ENCODE results near the gene TPRG1L.
"Not testable (repeated sequence)": the region's sequence is repeated elsewhere in the genome, so short reads cannot be mapped to it uniquely, and the experiment has no call there.

Gene TPRG1L

DNA sequence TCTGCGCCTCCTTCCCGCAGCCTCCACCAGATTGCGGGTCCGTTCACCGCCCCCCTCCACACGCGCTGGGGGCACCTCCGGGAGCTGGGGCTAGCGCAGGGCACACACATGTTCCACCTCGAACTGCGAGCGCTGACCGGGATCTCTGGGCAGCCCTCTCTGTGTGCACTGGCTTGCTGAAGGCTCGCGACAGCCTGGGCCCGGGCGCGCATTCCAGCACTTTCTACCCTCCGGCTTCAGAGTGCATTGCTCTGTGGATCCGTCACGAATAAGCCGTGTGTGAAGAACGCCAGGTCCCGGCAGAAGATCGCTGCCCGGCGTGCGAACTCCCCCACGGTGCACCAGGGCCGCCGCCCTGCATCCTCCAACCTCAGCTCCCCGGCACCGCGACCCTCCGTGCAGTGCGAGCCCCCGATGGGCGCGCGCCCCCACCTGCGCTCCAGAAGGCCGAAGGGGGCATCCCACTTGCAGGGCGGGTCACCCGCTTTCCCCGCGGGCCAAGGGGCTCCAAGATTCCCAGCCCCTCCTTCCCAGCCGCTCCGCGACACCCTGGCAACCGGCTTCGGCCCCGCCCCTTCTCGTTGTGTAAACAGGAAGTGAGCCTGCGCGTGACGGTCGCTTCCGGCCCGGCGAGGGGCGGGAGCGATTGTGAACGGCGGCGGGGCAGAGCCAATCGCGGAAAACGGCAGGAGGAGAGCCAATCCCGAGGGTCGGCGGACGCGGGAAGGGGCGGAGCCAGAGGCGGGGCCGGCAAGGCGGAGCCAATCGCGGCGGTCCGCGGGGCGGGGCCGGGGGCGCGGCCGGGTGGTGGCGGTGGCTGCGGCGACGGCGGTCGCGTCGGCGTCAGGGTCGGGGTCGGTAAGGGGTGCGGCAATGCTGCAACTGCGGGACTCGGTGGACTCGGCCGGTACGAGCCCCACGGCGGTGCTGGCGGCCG is at the start of gene TPRG1L:
Gene TPRG1L (plus strand): TSS at position 816 of the 937 bp plus-strand sequence. CDS start 58 bp downstream, at position 874.
- peak; percentile 31 for DNase-seq

DNA sequence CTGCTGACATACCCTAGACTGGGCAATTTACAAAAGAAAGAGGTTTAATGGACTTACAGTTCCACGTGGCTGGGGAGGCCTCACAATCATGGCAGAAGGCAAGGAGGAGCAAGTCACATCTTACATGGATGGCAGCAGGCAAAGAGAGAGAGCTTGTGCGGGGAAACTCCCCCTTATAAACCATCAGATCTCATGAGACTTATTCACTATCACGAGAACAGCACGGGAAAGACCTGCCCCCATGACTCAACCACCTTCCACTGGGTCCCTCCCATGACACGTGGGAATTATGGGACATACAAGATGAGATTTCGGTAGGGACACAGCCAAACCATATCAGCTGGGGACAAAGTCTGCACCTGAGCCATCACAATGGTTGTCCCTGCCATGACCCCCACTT is 49.3 kb upstream of the TPRG1L start:
- not testable (repeated sequence) for DNase-seq

DNA sequence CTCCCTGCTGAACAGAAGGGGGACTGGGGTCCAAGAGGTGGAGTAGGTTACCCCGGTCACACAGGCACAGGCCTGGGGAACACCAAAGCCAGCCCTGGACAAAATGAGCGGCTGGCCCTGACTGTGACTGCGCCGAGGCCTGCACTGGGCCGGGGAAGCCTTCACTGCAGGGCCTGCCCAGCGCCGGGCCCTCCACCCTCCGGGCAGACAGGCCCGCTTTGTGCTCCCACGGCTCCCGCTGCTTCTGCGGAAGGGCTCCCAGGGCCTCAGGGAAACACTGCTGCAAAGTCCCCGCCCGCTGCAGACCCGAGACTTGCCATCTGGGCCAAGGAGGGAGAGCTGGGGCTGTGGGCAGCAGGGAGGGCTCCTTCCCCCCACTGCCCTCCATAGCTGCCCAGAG is 48.8 kb upstream of the TPRG1L start:
- no peak for DNase-seq

DNA sequence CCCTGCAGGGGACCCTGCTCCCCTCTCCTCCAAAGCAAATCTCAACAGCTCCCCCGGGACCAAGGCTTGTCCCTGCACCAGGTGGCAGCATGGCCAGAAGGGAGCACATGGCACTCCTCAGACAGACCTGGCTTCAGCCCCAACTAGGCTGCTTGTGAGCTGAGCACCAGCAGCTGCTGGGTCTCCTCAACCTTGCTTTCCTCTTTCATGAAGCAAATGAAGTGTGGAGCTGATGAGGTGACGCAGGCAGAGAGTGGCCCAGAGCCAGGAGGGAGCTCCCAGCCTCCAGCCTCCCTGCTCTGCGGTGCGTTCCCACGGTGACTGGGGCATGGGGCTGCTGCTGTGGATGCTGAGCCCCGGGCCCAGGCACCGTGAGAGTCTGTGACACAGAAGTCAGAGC is 47.5 kb upstream of the TPRG1L start:
- peak; percentile 77 for DNase-seq

DNA sequence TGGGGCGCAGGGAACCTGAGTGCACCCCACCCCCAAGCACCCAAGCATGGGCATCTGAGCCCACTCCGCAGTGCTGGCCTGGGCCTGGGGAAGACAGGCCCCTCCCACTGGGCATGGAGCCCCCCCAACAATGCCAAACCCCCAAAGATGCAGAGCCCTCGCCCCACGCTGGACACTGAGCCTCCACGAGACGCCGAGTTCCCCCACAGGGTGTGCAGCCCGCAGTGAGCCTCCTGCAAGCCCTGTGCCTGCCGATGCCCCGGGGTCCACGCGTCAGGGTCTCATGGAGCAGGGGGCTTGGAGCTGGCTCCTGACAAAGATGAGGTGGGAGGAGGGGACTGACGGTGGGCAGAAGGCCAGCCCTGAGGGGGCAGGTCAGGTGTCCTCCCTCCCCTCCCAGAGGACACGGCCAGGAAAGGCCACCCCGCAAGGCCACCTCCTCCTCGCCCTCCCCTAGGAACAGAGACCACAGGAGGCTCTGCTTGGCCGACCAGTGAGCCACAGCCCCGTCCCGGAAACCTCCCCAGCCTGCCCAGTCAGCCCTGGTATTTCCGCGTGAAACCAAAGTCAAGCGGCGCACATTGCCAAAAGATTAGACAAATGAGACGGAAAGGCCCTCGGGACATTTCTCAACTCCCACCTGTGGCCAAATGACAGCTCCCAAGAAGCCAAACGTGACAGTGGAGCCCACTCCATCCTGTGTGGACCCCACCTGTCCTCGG is 46.9 kb upstream of the TPRG1L start:
- DNase-seq = no peak

DNA sequence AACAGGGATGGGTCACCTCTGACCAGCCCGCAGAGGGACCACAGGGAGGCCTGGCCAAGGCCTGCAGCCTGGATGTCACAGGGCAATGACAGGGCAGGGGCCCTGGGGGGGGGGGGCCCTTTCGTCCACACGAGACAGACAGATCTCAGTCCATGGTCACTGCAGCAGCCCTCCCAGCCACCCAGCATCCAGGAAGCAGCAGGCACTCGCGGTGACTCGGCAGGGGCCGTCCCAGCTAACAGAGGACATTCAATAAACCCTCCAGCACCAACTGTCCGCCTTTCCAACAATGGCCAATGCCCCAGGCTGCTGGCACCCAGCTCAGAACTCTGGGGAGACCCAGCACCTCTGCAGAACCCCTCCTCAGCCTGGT is 46.4 kb upstream of the TPRG1L start:
- DNase-seq = no peak

DNA sequence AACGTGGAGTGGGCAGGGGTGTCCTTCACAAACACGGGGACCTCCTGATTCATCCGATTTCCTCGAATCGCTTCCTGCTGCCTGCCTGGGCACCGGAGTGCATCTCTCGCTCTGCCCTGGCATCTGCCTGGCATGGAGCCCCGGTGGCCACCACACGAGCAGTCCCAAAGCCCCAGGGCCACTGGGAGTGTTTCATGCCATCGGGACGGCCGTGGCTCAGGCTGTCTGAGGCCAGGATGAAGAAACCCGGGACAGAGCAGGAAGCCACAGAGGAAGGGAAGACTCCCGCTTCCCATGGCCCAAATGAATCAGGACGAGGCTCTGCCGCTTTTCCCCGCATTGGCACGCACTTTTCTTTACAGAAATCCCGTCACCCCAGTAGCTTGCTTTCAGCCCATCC is 45.9 kb upstream of the TPRG1L start:
- no peak for DNase-seq

DNA sequence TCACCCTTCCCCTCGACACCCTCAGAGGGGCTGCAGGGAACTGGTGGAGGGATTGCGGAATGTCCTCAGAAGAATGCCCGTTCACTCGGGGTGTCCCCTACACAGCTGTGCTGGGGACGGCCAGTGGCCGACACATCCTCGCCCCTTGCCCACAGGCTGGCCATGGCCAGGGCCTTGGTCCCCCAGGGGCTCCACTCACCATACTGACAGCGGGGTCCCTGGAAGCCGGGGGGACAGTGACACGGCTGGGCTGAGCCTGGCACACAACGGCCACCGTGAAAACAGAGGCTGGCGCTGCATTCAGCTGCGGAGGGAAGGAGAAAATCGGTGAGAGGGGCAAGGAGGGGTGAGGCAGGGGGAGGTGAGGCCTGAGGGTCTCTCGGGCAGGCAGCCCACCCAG is 45.2 kb upstream of the TPRG1L start:
- DNase-seq = no peak

DNA sequence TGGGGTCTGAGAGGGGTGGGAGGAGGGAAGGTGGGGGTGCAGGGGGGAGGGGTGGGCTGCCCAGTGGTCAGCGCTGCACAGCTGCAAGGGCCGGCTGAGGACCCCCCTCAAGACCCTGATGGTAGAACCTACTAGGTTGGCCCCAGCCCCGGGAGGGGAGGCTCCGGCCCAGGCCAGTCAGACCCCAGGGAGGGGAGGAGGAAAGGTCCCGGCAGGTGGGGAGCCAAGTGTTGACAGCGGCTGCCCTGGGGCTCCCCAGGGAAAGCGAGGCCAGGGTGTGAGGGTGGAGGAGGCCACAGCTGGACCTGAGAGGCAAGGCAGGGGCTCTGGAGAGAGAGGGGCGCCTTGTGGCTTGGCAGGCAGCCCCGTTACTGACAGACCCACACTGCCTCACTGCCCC is 44.6 kb upstream of the TPRG1L start:
- DNase-seq = no peak

DNA sequence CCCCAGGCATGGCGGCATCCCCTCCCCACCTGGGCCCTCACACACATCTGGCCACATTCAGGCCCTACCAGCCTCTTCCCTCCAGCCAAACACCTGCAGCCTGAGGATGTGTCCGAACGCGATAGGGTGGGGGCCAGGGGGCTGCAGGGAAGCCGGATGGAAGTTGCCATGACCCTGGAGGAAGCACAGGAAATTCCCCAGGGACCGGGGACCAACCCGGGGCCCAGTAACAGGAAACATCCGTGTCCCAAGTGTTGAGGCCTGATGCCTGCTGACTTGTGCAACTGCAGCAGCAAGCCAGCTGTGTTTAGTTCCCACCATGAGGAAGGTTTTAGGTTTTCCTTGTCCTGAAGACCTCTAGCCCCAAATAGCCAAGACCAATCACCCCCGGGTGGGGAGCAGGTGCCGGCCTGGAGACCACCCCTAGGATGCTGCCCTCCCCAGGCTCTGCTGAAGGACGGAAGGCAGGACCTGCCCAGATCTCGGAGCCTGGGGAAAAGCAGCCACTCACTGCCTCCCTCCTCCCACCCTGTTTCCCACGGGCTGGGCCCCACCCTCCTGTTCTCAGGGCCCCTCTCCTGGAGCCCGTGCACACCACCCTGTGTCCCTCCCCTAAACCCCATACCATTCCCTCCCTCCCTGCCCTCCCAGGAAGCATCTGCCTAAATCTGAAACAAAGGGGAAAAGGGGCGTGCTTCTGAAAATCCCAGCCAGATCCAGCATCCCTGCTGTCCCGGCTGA is 43.3 kb upstream of the TPRG1L start:
- DNase-seq = no peak

DNA sequence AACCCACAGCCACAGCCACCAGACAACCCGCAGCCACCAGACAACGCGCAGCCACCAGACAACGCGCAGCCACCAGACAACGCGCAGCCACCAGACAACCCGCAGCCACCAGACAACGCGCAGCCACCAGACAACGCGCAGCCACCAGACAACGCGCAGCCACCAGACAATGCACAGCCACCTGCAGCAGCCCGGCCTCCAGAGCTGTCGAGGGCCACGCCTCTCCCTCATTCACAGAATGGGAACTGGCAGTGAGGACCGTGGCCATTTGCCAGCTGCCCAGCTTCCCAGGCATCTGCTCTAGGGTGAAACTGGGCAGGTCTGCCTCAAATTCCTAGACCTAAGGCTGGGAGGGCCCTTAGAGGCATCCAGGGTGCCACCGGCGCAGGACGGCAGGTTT is 41.1 kb upstream of the TPRG1L start:
- not testable (repeated sequence) for DNase-seq

DNA sequence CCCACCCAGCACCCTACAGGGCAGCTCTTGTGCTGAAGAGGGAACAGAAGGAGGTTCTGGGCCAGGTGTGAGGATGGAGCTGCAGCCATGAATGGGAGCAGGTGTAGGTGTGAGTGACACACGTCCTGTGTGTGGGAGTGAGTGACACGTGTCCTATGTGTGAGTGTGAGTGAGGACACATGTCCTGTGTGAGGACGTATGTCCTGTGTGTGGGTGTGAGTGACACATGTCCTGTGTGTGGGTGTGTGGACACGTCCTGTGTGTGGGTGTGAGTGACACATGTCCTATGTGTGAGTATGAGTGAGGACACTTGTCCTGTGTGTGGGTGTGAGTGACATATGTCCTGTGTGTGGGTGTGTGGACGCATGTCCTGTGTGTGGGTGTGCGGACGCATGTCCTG is 39.9 kb upstream of the TPRG1L start:
- no peak for DNase-seq

DNA sequence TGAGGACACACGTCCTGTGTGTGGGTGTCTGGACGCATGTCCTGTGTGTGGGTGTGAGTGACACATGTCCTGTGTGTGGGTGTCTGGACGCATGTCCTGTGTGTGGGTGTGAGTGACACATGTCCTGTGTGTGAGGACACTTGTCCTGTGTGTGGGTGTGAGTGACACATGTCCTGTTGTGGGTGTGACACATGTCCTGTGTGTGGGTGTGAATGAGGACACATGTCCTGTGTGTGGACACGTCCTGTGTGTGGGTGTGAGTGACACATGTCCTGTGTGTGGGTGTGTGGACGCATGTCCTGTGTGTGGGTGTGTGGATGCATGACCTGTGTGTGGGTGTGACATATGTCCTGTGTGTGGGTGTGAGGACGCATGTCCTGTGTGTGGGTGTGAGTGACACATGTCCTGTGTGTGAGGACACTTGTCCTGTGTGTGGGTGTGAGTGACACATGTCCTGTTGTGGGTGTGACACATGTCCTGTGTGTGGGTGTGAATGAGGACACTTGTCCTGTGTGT is 39.4 kb upstream of the TPRG1L start:
- DNase-seq = not testable (repeated sequence)

DNA sequence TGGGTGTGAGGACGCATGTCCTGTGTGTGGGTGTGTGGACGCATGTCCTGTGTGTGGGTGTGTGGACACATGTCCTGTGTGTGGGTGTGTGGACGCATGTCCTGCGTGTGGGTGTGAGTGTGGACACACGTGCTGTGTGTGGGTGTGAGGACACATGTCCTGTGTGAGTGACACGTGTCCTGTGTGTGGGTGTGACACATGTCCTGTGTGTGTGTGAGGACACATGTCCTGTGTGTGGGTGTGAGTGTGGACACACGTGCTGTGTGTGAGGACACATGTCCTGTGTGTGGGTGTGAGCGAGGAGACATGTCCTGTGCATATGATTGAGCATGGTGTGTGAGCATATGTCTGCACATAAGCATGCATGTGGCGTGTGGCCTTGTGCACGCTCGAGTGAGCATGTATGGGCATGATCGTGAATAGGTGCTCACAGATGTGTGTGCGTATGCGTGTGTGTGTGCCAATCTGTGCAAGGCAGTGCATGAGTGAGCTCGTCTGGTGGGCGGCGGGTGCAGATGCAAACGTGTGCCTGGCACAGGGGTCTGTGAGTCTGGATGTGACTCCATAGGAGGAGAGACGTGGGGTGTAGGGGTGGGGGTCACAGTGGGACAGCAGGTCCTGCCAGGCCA is 38.8 kb upstream of the TPRG1L start:
- DNase-seq = no peak

DNA sequence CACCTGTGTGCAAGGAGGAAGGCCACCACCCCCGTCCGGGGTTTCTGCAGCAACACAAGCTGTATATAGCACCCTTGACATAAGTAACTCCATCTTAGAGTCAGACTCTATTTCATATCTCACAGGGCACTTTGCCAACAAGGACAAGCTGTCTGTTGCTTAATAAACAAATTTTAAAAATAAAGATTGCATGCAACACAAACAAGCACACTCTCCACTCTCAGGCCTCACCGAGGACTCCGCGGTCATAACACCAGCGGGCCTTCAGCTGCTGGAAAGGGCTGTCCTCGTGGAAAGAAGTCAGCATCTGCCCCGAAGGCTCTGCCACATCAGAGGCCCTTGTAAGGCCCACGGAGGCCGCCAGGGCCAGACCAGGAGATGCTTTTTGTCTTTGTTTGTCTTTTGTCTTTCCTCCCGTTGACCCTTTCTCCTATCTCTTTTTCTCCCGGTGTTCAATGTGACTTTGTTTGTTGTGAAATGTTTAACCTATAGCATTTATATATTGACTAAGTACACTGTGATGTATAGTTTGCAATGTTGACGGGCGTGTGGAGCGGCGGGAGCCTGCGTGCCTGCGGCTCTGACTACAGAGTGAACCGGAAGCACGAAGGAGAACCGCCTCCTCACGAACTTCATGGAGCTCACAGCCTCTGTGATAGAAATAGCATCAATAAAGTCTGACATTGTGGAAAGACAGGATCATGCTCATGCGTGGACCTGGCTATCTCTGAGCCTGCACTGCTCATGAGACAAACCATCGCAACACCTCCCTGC is 37.6 kb upstream of the TPRG1L start:
- no peak for DNase-seq

DNA sequence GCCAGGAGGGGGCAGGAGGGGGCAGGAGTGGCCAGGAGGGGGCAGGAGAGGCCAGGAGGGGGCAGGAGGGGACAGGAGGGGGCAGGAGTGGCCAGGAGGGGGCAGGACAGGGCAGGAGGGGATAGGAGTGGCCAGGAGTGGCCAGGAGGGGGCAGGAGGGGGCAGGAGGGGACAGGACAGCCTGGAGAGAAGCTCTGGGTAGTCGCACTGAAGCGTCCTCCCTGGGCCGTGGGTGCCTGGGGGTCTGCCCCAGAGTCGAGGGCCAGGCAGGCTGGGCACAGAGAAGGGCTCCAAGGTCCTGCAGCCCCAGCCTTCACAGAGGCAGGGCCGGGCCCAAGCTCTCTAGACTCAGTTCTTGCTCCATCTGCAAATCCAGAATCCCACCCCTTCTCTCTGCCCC is 36.4 kb upstream of the TPRG1L start:
- no peak for DNase-seq

DNA sequence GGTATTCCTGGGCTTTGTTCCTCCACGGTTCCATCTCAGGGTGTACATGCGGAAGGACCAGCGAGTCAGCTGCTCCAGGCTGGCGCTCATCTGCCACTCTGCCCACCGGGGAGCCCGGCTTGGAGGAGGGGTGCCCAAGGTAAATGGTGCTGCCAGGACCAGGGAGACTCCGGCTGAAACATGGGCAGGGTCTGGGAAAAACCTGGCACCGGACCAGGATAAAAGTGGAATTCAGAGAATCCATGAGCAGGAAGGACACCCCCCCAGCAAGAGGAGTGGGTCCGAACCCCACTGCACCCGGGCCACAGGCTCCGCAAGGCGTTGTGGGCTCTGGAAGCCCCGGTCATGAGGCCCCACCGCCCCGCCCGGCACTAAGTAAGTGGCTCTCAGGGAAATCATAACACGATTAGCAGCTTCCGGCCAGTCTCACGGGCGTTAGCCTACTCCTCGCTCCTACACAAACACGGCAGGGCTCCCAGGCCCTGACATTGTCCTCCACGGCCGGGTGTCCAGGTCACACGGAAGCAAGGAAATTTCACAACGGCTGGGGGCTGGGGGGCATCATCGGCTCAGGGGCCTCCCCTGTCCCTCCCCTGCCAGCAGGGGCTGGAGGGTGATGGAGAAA is 34.6 kb upstream of the TPRG1L start:
- no peak for DNase-seq

DNA sequence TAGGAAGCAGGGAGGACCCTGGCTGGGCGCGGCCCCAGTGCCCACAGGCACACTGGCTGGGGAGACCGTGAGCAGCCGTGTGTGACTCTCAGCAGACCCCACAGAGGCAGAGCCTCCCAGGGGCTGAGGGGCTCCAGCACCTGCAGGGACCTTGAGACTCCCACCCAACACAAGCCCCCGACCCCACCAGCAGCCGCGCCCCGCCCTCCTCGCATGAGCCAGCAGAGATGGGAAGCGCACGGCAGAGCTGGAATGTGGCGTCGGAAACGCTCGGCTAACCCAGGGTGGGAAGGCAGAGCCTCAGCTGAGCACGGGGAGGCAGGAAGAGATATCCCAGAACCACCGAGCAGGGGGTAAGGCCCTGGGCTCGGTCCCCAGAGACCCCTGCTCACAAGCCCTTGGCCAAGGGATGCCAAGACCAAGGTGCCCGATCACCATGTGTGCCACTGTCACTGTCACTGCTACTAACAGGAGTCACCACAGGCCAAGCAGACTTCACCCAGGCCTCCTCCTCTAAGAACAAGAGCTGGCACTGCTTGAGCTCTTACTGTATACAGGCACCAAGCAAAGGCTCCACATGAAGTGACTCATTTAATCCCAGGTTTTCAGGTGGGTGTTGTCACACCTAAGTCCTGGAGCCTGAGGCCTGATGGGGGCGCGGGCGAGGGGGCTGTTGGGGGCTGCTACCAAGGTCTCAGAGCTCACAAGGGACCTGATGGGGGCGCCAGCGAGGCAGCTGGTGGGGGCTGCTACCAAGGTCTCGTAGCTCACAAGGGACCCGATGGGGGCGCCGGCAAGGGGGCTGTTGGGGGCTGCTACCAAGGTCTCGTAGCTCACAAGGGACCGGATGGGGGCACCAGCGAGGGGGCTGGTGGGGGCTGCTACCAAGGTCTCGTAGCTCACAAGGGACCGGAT is 33.6 kb upstream of the TPRG1L start:
- no peak for DNase-seq

DNA sequence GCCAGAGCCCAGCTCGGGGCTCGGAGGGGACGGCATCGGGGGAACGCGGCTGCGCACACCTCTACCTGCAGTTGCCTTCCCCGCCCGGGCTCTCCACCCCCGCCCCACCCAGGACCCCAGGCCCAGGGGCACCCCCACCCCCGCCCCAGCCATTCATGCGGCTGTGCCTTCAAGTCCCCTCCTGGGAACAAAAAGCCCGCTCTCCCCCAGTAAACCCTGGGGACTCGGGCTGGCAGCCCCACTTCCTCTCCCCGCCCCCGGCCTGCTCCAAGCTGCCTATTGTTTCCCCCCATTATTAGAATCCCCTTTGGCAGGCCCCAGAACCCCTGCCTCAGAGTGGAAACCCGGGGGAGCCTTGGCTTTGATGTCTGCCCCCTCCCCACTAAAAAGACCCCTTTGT is 31.5 kb upstream of the TPRG1L start:
- no peak for DNase-seq

DNA sequence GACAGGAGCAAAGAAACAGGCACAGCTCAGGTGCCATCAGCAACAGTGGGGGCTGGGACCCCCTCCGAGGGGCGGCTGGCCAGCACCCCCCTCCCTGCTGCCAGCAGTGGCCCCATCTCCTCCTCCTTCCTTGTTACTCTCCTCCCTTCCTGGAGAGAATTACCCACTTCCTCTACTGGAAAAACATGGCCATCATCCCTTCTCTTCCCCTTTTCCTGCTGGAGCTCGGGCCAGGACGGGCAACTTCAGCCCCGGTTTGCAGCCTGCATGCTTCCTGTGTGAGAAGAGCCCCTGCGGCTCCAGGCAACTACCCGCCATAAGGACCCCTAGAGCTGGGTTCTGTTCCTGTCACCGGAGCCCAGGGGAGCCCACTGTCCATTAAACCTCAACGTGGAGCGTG is 31.1 kb upstream of the TPRG1L start:
- DNase-seq = no peak
